Measurements from ENCODE around the gene MIPEP.

Gene MIPEP

GRCh38 chr13:23852351-23852750, 36.8 kb downstream of the MIPEP start:
- DNase-seq (ENCODE audit: low read depth) = no peak

GRCh38 chr13:23851106-23851505, 38.1 kb downstream of the MIPEP start:
- DNase-seq (ENCODE audit: low read depth) = no peak

- no peak for DNase-seq (ENCODE audit: low read depth)
These were observed 39.1 kb downstream of the MIPEP start for GRCh38 chr13:23850134-23850533.

- DNase-seq (ENCODE audit: low read depth) = no peak
These were observed 39.5 kb downstream of the MIPEP start for GRCh38 chr13:23849670-23850069.

GRCh38 chr13:23848646-23849141, 40.5 kb downstream of the MIPEP start:
- DNase-seq (ENCODE audit: low read depth) = no peak

GRCh38 chr13:23848019-23848418, 41.2 kb downstream of the MIPEP start:
- no peak for DNase-seq (ENCODE audit: low read depth)

GRCh38 chr13:23847497-23847896, 41.7 kb downstream of the MIPEP start:
- DNase-seq (ENCODE audit: low read depth) = no peak

- DNase-seq (ENCODE audit: low read depth) = no peak
These were observed 44.0 kb downstream of the MIPEP start for GRCh38 chr13:23845105-23845725.

- DNase-seq (ENCODE audit: low read depth) = no peak
These were observed 45.1 kb downstream of the MIPEP start for GRCh38 chr13:23844132-23844531.

GRCh38 chr13:23843436-23843835, 45.8 kb downstream of the MIPEP start:
- no peak for DNase-seq (ENCODE audit: low read depth)

GRCh38 chr13:23842406-23842805, 46.8 kb downstream of the MIPEP start:
- DNase-seq (ENCODE audit: low read depth) = no peak

GRCh38 chr13:23833733-23834611, 55.2 kb downstream of the MIPEP start:
- DNase-seq (ENCODE audit: low read depth) = no peak

- DNase-seq (ENCODE audit: low read depth) = no peak
These were observed 60.3 kb downstream of the MIPEP start for GRCh38 chr13:23828866-23829265.

GRCh38 chr13:23828086-23828485, 61.1 kb downstream of the MIPEP start:
- DNase-seq (ENCODE audit: low read depth) = no peak

- no peak for DNase-seq (ENCODE audit: low read depth)
These were observed 64.0 kb downstream of the MIPEP start for GRCh38 chr13:23825179-23825578.

GRCh38 chr13:23824371-23824770, 64.8 kb downstream of the MIPEP start:
- no peak for DNase-seq (ENCODE audit: low read depth)

- DNase-seq (ENCODE audit: low read depth) = no peak
These were observed 66.9 kb downstream of the MIPEP start for GRCh38 chr13:23822252-23822824.

GRCh38 chr13:23820530-23820929, 68.7 kb downstream of the MIPEP start:
- DNase-seq (ENCODE audit: low read depth) = no peak

- no peak for DNase-seq (ENCODE audit: low read depth)
These were observed 71.4 kb downstream of the MIPEP start for GRCh38 chr13:23817830-23818229.

- DNase-seq (ENCODE audit: low read depth) = no peak
These were observed 72.1 kb downstream of the MIPEP start for GRCh38 chr13:23817136-23817535.

- no peak for DNase-seq (ENCODE audit: low read depth)
These were observed 75.6 kb downstream of the MIPEP start for GRCh38 chr13:23813635-23814034.

GRCh38 chr13:23811366-23812062, 77.7 kb downstream of the MIPEP start:
- DNase-seq (ENCODE audit: low read depth) = no peak
